ENCODE data around the gene CYP2C9.

CYP2C9 gene

DNA sequence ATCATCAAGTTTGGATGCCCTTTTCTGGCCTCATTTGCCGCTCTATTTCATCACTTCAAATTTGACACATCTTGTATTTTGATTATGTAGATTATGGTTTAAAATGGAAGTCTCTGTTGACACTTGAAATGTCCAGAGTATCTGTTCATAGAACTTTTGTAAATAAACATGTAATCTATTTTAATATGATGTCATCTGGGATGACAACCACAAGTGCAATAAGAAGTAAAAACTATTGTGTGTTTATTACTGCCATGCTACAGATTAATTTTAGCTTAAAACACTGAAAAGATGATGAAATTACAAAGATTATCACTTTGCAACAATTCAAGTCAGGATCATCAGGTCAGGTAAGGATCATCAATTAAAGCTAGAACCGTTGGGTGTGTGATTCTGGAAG lies 100.8 kb downstream of the CYP2C9 start:
- no peak for DNase-seq (ENCODE audit: low read depth in 2 of 2)
